ENCODE data around the gene EVA1A.

GRCh38 chr2:75476761-75477160 lies 84.0 kb downstream of the EVA1A start:
- TF ChIP-seq POLR2AphosphoS5 (IDR thresholded peaks at IDR 0.05; ENCODE audit: low read depth, low read length) = no peak
- TF ChIP-seq POLR2A (IDR thresholded peaks at IDR 0.05; ENCODE audit: low read depth, low read length) = no peak
- TF ChIP-seq TAF1 (IDR thresholded peaks at IDR 0.05; ENCODE audit: borderline replicate concordance, low read depth, low read length) = no peak

Measured in GM12892 (cell line).